HG03064 (cell line): ENCODE results near the gene NDC1.
"Not testable (repeated sequence)": the region's sequence is repeated elsewhere in the genome, so short reads cannot be mapped to it uniquely, and the experiment has no call there.

Experiments used
- ATAC-seq: cut with Tn5 transposase; IDR thresholded peaks from one replicate; pipeline ENCODE4 v1.9.1; 2021; ENCODE audit warnings: low read depth; ENCODE audit not compliant: unreplicated experiment

The NDC1 gene

DNA sequence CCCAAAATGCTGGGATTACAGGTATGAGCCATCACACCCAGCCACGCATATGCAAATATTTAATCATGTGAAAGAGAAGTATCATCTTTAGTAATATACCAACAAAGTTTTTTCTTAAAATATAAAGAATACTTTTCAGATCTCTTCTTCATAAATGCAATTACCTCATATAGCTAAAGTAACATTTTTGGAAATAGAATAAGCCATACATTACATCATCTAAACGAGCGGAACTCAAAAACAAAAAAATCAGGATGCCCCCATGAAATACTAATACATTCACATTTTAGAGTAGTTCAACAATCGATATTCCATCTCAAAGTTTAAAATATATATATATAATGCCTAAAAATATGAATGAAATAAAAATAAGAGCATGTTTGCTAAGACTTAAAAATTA is 4.7 kb downstream of the NDC1 start:
- ATAC-seq = no peak

DNA sequence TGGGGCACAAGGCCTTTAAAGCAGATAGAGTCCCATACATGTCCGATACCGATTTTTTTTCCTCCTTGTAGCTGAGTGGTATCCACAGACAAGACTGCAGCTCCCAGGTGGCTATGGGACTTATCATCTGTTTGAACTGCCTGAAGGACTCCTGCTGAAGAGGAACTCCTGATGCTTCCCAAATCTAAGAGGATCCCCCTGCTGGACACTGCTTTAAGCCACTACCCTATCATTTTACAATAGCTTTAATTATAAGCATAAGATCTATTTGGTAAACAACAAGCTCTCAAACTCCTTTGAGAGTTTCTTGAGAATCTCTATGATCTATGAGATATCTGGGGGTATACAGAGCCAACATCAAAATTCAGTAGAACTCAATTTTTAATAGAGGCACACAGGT is 11.7 kb downstream of the NDC1 start:
- ATAC-seq = no peak

DNA sequence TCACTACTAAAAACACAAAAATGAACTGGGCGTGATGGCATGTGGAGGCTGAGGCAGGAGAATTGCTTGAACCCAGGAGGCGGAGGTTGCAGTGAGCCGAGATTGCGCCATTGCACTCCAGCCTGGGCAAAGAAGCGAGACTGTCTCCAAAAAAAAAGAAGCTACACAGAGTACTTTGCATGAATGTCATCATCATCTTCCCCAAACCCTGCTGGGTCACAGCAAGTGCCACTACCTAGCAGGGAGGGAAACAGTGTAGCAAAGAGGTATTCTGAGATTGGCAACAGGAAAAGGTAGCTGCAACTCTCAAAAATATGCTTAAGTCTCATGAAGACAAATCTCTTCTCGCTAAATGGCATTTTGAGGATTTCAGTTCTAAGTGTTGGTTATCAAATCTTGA is 12.8 kb downstream of the NDC1 start:
- ATAC-seq = no peak

DNA sequence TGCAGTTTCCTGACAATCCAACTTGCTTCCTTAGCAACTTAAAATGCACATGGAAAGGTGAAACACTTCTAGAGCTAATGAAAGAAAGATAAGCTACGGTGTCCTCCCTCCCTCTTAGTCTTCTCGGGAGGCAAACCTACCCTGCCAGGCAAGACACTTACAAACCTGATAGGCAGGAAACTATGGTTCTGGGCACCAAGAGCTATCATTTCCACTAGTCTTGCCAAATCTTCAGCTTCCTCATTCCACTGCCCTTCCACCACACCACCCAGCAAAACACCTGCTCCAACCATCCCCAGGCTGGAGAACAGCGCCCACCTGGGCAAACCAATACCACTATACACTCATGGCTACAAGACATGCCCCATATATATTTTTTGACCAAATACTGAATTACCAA is 15.2 kb downstream of the NDC1 start:
- no peak for ATAC-seq

DNA sequence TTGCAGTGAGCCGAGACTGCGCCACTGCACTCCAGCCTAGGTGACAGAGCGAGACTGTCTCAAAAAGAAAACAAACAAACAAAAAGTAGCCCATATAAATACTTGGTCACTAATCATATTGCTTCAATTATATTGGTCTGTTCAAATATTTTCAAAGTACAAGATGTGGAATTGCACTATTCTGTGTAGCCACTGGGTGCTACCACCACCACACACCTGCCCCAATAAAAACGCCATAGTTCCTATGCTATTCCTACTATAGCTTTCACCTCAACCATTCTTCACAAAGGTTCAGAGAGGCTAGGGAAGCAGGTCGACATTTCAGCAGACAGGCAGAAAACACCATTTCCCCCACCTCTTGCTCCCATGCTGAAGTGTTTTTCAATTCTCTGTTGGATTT is 16.7 kb downstream of the NDC1 start:
- ATAC-seq = no peak

DNA sequence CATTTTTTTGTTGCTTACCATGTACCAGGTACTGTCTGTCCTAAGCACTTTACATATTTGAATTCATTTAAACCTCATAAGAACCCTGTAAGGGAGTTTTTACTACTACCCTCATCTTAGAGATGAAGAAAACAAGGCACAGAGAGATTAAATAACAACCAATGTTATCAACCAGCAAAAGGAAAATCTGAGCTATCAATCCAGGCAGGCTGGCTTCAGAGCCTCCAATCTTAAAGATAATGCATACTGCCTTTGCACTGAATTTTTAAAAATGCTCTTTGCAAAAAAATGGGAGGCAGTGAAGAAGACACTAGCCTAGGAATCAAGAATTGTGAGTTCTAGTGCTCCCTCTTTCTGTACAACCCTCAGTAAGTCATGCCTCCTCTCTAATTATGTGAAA is 18.7 kb downstream of the NDC1 start:
- ATAC-seq = no peak

DNA sequence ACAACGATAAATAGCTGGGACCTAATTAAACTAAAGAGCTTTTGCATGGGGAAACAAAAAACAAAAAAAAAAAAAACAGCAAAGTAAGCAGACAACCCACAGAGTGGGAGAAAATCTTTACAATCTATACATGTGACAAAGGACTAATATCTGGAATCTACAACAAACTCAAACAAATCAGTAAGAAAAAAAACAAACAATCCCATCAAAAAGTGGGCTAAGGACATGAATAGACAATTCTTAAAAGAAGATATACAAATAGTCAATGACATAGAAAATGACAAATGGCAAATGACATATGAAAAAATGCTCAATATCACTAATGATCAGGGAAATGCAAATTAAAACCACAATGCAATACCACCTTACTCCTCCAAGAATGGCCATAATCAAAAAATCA is 21.5 kb downstream of the NDC1 start:
- not testable (repeated sequence) for ATAC-seq

DNA sequence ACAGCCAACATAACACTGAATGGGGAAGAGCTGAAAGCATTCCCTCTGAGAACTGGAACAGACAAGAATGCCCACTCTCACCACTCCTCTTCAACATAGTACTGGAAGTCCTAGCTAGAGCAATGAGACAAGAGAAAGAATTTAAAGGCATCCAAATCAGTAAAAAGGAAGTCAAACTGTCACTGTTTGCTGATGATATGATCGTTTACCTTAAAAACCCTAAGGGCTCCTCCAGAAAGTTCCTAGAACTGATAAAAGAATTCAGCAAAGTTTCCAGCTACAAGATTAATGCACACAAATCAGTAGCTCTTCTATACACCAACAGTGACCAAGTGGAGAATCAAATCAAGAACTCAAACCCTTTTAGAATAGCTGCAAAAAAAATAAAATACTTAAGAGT is 22.6 kb downstream of the NDC1 start:
- not testable (repeated sequence) for ATAC-seq

DNA sequence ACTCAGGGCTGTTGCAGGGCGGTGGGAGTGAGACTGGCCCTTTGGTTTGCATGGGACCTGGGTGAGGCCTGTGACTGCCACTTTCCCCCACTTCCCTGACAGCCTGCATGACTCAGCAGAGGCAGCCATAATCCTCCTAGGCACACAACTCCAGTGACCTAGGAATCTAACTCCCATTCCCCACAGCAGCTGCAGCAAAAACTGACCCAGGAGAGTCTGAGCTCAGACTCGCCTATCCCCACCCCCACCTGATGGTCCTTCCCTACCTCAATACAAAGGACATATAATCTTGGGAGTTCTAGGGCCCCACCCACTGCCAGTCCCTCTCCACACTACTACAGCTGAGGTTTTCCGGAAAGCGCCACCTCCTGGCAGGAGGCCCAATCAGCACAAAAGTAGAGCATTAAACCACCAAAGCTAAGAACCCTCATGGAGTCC is 26.7 kb downstream of the NDC1 start:
- ATAC-seq = no peak

DNA sequence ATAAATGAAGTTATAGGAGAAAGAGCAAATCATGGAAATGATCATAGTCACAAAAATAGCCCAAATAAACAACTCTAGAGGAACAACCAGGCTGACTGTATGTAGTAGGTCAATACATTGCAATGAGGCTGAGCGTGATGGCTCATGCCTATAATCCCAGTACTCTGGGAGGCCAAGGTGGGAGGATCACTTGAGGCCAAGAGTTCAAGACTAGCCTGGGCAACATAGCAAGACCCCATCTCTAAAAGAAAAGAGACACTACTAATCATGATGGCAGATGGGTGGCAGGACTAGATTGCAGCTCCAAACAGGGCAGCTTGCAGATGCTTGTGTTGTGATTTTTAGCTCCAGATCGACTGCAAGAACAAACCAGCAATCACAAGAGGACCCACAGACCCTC is 27.6 kb downstream of the NDC1 start:
- ATAC-seq = no peak

DNA sequence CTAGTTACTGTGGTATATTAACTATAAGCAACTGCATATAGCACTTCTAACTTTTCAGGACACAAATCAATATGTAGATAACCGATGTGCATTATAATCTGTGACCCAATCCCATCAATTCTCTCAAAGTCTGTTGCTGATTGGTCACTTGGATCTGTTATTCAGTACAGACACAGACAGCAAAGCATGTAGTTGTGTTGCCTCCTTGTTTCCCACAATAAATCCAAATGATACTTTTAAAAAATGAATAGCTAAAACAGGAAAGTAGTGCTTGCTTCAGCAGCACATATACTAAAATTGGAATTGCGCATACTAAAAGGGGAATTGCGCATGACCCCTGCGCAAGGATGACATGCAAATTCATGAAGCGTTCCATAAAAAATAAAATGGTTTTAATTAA is 28.1 kb downstream of the NDC1 start:
- no peak for ATAC-seq

DNA sequence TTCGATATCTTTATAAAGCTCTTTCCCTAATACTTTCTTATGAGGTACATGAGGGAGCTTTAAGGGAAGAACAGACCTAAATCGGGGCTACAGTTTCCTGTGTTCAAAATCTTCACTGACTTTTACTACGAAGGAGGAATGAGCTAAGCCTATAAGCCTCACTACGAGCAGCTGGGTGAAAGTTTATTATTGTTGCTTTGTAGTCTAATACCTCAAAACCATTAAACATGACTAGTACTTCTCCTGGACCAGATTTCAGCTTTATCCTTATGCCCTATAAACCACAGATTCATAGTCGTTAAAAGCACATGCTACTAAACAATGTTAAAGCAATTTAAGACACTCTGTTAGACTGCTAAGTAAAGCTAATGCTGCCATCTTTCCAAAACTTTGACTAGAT is 30.2 kb downstream of the NDC1 start:
- no peak for ATAC-seq

DNA sequence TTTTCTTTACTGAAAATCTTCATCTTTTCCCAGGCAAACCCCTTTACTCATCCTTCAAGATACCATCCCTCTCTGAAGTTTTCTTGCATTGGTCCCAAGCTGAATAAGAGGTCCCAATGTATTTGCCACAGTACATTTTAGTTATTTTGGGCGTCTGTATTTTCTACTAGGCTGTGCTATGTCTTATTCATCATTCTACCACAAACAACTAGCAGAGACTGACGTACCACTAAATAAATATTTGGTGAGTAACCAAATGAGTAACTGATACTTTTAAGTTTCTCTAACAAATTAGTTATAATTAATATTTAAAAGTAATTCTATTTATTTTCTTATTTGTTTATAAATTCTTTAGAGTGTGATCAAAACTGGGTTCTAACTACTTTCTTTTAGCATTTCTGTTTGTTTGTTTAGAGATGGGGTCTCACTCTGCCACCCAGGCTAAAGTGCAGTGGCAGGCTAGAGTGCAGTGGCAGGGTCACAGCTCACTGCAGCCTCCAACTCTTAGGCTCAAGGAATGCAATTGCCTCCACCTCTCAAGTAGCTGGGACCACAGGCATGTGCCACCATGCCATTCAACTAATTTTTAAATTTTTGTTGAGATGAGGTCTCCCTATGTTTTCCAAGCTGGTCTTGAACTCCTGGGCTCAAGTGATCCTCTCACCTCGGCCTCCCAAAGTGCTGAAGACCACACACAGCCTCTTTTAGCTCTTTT is 33.1 kb downstream of the NDC1 start:
- no peak for ATAC-seq

DNA sequence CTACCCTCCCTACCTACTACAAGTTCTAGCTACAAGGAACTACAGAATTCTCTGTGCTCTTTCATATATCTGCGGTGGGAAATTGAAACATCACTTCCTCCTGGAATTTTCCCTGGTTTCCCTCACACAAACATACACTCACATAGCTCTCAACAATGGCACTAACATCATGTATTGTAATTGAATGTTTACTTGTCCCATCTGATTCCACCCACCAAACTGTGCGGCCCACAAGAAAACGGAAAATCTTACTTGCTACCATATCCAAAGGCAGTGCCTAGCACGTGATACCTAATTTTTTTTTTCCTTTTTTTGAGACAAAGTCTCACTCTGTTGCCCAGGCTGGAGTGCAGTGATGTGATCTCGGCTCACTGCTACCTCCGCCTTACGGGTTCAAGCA is 33.9 kb downstream of the NDC1 start:
- no peak for ATAC-seq

DNA sequence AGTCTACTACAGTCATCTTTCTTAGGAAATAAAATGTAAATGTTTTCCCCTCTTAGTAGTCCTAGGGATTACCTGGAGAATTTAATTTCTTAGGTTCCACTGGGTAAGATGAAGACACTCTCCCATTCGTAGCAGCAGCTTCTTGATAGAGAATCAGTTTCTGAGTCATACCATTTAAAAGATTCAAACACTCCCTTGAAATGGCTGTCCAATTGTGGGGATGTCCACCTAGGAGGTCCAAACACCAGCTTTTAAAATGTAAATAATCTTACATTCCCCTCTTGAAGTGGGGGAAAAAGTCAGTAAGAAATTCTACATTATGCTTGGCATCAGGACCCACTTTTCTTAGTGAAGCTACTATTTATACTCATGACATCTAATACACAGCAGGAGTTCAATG is 37.5 kb downstream of the NDC1 start:
- ATAC-seq = no peak

DNA sequence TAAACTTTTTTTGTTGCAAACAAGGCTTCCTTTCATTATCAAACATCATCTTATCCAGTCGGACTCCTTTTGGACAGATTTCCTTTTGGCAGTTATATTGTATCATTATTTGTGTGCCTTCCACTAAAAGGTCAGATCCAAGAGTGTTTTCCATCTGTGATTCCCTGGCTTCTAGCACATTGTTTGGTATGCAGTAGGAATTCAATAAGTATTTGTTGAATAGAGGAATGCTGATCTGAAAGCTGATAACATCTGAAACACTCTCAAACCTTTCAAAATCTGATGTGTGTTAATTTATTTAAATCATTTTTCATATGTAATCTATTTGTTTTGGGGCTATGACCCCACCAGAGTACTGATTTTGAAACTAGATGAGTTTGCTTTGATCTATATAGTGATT is 39.0 kb downstream of the NDC1 start:
- no peak for ATAC-seq

DNA sequence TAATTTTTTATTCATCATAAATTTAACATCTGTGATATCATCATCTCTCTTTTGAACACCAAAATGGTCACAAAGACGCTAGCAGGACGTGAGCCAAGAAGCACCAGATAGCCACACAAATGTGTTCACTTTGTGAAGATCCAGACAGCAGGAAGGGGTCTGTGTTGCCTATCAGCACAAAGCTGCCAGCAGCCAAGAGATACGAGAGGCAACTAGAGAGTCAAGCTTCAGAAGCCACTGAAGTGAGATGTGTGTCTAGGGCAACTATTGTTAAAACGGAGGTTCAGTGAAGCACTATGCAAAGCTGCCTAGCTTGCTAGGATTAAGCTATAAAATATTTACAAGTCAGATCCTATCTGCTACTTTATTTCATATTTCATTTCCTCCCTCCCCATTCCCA is 45.3 kb downstream of the NDC1 start:
- ATAC-seq = no peak

DNA sequence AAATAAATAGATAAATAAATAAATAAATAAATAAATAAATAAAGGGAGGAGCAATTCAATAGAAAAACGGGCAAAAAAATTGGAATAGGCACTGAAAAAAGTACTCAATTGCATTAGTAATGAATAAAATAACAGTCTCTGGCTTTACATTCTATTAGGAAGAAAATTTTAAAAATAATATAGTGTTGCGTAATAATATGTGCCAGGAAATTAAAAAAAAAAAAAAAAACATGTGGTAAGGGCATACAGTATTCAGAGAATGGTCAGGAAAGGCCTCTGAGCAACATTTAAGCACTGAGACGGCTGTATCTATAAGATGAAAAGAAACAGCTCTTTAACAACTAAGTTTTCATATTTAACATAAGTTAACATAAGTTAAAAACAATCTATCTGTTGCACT is 50.4 kb downstream of the NDC1 start:
- no peak for ATAC-seq

DNA sequence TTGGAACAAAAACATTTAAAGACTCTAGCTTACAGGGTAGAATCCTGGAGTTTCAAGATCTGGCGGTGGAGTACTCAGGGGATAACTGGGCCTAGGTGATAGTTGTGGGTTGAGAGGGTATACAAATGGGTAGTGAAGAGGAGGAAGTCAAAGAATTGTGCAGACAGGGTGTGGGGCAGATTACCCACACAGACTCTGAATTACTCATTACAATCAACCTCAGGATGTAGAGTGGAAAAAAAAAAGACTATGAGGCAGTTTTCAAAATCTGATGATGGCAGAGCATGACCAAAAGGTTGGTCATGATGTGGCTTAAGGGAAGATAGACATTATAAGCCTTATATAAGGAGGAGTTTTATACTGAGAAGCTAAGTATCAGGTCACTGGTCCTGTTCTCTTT is 55.0 kb downstream of the NDC1 start:
- no peak for ATAC-seq

DNA sequence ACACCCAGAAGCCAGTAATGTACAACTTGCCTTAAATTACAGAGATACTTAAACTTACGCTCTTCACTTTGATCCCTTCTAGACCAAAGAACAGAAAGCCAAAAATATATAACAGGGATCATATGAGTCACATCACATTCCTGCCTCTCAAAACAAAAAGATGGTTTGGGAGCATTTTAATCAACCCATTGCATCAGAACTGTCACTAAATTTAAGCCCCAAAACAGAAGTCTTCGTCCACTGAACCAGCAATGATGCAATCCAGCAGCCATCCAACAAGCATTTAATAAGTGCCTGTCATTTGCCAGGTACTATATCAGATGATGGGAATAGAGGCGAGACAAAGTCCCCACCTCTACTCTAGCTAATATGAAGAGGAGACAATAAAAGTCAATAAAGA is 56.4 kb downstream of the NDC1 start:
- ATAC-seq = no peak

DNA sequence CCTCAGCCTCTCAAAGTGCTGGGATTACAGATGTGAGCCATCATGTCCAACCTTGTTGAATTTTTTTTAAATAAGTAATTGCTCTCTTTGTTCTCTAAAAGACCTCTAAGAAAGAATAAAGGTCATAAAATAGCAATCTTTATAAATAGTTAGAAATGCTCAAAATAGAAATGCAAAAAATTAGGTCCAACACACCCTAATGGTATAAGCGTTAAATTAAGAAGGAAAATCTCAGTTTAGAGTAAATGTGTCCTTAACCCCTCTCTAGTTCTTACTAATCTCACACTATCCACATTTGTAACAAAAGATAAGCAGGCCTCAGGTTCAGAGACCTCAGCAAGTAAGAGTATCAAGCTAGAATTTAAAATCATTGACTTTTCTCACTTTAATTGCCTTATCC is 60.8 kb downstream of the NDC1 start:
- no peak for ATAC-seq

DNA sequence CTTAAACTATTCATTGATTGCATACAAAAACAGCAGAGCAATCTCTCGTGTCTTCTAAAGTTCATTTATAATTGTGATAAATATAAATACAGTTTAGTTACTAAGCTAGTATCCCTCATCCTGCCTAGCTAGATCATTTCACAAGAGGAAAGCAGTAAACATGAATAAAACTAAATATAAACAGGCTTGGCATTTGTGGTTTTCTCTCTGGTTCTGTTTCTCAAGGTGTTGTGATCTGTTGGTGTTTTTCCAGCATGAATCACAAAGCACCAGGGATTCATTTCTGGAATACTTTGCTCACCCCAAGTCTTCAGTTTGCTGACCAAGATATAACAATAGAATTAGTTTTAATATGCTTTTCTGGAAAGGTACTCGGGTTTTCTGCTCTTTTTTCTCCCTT is 66.4 kb downstream of the NDC1 start:
- no peak for ATAC-seq

DNA sequence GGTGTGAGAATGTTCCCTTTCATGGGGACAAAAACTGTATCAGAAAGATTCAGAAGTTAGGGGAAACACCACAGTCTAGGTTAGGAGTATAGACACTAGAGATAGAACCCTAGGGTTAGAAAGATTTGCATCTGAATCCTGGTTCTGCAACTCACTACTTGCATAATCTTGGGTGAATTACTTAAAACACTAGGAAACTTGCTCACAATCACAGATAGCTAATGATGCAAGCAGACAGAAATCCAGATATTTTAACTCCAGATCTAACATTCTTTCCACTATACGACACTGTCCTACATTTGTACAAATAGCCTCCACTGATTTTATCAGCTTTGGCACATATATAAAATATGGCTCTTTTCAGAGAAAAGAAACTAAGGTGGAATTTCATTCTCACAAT is 68.3 kb downstream of the NDC1 start:
- no peak for ATAC-seq
